KG1 (cell line): Measurements from ENCODE around the gene ODAD3.
A peak's percentile ranks its signal among the peaks of the same experiment; 100 is the strongest.
"Not testable (repeated sequence)": the region's sequence is repeated elsewhere in the genome, so short reads cannot be mapped to it uniquely, and the experiment has no call there.

Experiments
- DNase-seq: peaks from one replicate; lab custom pipeline; 2025; lab: John Stamatoyannopoulos, UW

Gene ODAD3

DNA sequence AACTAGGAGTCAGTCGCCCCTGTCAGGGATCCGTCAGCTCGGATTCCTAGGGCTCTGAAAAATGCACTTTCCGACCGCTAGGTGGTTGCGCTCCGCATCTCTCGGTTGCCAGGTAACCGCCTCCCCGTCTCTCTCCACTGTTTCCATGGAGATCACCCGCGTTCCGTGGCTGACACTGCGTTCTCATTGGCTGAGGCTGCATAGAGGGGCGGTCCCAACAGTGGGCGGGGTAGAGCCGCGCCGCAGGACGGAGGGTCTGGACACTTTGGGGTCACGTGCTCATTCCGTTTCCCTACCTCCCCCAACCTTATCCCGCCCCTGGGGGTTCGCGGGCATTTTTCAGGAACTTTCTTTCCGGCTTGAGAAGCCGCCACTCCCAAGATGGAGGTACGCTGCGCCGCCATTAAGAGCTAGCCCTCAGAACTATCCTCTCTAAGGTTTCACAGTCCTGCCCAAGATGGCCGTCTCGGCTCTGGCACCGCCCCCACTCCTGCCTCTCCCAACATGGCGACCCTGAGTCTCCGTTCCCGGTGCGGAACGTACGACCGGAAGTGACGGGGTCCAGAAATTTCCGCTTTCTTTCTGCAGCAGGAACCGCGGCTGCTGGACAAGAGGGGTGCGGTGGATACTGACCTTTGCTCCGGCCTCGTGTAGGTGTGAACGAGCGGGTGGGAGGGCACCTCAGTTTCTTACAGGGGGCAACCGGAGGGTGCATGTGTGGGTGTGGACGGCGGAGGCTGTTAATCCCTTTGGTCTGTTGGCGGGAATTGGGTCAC lies at the start of gene ODAD3, which contains the start of gene PRKCSH:
TSS of gene ODAD3 (minus strand) at position 65 of the 776 bp plus-strand sequence. CDS start 105 bp downstream, outside the sequence.
TSS of gene PRKCSH (plus strand) at position 579 of the 776 bp plus-strand sequence. CDS start 483 bp downstream, outside the sequence.
- DNase-seq = peak; percentile 97

DNA sequence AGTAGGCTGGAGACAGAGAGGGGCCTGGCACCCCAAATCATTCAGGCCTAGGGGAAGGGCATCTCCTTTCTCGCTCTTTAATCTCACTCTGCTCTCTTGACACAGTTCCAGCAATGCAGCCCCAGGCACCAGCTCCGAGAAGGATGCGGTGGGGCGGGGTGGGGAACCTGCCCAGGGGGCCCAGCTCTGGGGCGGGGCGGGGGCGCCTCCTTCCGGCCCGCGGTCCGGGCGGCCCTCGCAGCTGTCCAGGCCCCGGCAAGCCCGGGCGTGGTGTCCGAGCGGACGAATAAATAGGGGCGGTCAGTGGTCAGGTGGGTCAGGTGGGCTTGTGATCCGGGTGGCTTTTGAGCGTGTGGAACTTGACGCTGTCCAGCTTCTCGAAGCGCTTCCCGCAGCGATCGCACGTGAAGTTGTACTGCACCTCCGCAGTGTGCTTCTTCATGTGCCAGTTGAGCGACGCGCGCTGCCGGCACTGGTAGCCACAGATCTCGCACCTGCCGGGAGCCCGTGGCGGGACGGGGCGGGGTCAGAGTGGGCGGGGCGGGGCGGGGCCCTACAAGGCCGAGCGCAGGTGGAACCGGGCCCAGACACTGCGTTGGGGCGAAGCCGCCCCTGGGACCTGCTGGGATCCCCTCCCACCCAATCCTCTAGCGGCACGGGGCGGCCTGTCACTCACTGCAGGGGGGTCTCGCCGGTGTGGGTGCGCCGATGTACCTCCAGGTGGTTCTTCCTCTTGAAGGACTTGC lies 48.6 kb upstream of the ODAD3 start:
- DNase-seq = no peak

DNA sequence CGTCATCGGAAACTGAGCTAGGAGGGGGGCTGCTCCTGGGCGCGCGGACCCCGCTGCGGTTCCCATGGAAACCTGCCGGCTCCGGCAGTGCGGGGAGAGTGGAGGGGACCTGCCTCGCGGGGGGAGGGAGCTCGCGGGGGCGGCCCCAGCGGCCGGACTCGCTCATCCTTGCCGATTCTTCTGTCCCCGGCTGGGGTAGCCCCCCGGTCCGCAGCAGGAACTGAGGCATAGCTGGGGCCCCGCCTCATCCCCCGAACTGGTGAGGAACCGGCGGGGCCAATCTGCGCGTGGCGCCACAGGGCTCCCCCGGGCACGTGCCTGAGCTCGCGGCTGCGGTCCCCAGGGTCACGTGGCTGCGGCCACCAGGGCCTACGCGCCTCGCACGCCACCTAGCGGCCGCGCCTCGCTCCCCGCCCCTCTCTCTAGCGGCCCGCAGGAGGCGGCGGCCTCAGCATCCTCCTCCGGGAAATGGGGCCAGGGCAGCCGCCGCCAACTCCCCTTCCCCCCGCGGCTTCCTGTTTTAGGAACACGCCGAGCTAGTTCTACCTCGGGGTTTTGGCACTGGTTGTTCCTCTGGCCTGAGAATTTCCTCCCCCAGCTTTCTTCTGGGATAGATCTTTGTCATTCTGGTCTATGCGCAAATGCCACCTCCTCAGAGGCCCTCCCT lies 47.6 kb upstream of the ODAD3 start:
- DNase-seq = peak; percentile 60

DNA sequence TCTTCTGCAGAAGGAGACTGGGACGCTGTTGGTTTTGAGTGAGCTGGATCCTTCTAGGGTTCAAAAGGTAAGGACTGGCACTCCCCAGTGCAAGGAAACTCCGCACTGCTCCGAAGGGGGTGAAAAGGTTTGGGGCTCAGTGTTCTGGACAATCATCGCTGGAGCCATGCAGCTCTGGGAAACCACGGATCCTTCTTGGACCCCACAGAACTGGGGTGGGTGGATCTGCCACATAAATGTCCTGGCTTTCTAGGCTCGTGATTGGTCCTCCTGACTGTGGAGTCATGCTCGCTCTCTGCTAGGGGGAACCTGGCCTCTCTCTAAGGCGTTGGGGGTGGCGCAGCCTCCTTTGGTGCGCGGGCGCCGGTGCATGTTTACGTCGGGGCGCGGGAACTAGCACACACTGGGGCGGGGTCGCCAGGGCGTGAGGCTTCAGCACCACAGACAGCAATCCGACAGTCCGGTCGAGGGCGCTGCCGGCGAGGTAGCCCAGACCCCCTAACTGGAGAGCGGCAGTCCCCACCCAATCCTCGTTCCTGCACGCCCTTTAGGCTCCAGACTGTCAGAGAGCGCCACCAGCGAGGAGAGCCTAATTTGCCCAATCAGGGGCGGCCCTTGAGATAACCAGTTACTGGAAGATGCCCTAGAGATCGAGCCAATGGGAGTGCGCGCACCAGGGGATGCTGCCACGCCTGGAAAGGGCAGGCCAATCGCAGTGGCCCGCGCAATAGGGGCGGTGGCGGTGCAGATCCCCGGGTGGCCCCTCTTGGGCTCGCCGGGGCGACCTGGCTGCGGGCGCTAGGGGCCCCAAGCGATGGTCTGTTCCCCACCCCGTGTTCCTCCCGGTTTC lies 46.8 kb upstream of the ODAD3 start:
- peak; percentile 48 for DNase-seq

DNA sequence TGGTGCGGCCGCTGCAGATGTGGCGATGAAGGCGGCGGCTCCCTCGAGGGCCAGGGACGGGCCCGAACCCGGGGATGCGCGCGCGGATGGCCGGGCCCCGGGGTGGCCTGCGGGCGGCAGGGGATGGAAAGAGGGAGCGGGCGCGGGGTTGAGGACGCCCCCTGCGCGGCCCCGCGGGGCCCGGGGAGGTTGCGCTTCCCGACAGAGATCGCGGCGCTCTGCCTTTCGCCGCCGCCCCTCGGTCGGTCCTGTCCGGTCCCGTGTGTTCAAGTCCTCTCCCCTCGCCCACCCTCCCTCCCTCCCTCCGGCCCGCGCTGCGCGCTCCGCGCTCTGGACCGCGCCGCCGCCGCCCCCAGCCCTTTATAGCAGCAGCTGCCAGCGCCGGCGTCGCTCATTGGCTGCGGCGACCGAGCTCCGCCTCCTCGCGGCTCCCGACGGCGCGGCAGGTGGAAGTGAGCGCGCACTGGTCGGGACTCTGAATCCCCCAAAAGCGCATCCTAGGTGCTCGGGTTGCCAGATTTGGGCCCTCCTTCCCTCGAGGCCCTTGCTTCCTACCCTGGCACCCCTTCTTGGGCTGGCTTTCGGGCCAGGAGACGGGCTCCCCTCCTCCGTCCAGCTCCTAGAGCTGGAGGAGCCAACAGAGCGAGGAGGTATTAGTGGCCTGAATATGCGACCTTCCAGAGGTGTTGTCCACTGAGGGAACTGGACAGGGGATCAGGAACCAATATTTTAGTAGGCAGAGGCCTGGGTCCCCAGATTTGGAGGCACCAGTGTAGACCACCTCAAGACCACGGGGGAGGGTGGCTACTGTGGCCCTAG lies 46.0 kb upstream of the ODAD3 start, which contains the start of gene ELAVL3:
TSS of gene ELAVL3 (minus strand) at position 332 of the 819 bp plus-strand sequence. CDS start 438 bp downstream, outside the sequence.
- DNase-seq = no peak

DNA sequence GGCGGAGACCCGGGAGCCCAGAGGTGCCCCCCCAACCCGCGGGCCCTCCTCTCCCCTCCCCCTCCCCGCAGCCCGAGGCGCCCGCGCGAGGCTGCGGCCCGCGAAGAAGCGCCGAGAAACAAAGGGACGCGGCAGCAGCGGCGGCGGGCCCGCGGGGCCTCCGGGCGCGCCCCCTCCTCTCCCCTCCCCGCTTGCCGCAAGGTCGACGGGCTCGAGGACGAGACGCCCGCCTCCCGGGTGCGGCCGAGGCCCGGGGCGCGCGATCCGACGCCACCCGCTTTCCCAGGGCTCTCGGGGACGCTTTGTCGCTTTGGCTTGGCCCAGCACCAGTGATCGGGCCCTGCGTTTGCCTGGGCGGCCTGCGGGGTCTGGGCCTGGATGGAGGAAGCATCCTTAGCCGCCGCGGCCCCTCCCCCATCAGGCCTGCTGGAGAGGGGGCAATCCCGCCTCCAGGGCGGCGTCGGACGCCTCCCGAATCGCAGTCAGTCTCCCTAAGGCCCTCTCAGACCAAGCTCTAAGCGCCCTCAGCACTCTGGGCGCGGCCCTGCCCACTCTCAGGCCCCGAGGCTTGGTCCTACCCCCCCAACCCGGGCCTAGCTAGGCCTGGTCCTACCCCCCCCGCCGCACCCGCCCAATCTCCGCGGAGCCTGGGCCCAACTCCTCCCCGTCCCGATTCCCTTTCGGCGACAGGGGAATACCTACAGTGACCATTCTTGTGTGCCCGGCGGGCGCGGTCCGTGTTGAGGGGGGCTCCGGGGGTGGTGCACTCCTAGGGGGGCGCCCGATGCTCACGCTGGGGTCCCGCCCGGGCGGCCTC lies 45.2 kb upstream of the ODAD3 start:
- DNase-seq = no peak

DNA sequence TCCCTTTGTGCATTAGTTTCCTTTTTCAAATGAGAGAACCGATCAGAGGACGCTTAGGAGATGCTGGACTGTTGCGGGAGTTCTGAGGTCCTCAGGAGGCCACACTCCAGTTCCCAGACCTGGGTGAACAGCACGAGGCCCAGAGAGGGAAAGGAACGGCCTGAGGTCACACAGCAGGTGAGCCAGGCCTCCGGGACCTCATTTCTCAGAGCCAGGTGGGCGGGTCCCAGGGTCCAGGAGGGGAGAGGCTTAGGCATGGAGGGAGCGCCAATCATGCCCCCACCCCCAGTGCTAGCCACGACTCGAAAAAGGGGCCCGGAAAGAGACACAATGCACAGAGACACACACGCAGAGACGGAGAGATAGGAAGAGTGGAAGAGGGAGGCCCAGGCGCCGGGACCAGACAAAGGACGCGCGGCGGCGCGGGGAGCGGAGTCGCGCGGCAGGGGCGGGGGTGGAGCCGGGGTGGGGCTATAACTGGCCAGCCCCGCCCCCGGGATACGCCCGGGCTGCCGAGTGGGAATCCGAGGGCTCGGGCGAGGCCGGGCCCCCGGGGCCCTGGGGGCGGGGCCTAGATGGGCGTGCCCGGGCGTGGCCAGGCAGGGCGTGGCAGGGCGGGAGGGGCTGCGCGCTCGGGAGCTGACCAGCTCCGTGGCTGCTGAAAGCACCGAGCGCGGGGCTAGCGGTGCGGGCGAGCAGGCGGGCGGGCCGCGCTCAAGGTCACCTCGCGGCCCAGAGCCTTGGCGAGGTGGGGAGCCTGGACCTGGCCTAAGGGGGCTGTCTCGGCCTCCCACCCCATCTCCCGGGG lies 44.4 kb upstream of the ODAD3 start:
- DNase-seq = no peak

DNA sequence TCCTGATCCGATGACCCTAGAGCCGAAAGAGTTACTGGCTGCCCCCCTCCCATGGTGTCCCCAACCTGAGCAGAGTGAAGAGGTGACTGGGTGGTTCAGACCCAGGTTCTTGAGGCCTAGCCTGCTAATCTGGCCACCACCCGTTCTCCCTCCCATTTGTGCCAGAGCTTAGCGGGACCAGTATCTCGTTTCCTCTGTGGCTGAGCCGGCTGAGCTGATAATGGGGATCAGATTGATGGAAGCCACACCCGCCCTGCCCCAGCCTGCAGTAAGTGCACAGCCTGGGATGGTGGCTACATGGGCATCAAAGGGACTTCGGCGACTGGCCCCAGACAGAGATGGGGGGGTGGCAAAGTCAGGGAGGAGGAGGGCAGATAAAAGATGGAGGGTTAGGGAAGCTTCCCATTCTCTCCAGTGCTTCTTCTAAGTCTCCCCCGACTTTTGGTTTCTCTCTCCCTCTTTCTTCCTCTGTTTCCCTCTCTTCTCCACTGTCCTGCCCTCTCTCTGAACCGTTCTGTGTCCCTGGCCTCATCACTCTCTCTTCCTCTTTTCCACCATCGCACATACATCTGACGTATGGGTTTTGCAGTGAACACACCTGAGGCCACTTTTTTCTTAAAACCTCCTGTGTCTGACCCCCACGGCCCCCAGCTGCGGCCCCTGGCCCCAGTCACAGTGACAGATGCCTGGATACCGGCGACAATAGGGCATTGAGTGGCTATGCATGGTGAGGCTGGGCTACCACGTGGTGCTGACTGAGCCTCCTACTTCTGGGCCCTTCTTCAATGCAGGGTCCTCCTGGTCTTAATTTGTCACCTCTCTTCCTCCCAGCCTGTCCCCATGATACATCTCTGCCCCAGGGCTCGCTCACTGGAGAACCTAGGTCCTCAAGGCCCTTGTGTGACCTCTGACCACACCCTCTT lies 43.5 kb upstream of the ODAD3 start:
- no peak for DNase-seq

DNA sequence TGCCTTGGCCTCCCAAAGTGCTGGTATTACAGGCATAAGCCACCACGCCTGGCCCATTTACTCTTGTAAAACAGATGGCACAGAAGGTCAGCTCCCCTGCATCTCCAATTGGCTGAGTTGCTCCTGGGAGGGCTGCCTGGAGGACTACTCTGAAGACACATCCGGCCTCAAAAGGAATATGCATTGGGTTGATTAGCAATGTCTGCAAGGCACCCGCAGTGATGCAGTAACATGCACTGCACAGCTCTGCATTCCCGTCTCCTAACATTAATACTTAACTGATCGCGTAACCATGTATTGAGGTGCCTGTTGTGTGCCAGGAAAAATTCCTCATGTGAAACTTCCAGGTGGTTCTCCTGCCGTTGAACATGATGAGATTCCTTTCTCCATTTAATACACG lies 40.9 kb upstream of the ODAD3 start:
- no peak for DNase-seq

DNA sequence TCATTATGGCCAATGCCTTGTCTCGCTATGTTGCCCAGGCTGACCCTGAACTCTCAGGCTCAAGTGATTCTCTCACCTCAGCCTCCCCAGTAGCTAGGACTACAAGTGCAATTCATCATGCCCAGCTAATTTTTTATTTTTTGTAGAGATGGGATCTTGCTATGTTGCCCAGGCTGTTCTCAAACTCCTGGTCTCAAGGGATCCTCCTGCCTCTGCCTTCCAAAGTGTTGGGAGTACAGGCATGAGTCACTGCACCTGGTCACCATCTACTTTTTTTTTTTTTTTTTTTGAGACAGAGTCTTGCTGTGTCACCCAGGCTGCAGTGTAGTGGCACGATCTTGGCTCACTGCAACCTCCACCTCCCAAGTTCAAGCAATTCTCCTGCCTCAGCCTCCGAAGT lies 40.4 kb upstream of the ODAD3 start:
- not testable (repeated sequence) for DNase-seq

DNA sequence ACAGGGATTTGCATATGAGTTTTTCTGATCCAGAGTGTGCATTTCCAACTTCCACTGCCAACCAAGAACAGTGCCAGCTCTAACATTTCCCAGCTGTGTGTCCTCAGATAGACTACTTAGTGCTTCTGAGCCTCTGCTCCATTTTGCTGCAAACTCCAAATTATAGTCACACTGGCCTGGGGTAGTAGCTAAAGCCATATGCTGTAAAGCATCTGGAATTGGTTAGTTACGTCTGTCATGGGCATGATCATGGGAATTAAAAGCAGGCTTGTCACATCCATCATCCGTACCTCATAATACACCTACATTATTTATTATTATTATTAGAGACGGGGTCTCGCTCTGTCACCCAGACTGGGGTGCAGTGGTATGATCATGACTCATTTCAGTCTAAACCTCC lies 38.8 kb upstream of the ODAD3 start:
- no peak for DNase-seq

DNA sequence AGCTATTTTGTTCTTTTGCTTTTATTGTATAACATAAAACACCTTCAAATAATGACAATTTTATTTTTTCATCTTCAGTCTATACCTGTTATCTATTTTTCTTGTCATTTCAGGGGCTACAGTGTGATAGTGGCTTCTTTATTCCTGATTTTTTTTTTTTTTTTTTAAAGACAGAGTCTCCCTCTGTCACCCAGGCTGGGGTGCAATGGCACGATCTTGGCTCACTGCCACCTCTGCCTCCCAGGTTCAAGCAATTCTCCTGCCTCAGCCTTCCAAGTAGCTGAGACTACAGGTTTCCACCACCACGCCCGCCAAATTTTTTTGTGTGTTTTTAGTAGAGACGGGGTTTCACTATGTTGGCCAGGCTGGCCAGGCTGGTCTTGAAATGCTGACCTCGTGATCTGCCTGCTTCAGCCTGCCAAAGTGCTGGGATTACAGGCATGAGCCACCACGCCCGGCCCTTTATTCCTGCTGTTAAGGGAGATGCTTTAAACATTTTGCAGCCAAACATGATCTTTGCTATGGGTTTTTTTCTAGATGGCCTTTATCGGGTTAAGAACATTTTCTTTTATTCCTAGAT lies 33.4 kb upstream of the ODAD3 start:
- not testable (repeated sequence) for DNase-seq

DNA sequence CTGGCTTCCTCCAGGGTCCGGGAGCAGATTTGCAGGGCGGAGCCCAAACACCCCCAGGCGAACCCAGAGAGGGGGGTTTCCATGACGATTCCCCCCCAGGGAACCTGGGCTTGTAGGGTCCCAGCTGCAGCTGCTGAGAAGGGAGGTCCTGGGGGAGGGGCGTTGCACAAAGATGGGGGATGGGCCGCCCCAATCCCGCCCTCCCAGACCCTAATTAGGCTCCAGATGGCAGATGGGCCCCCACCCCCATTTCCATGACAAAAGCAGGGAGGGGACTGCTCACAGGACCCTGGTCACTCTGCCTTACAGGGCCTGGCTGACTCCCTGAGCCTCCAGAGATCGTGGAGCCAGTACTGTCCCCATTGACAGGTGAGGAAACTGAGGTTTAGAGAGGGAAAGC lies 30.7 kb upstream of the ODAD3 start:
- no peak for DNase-seq

DNA sequence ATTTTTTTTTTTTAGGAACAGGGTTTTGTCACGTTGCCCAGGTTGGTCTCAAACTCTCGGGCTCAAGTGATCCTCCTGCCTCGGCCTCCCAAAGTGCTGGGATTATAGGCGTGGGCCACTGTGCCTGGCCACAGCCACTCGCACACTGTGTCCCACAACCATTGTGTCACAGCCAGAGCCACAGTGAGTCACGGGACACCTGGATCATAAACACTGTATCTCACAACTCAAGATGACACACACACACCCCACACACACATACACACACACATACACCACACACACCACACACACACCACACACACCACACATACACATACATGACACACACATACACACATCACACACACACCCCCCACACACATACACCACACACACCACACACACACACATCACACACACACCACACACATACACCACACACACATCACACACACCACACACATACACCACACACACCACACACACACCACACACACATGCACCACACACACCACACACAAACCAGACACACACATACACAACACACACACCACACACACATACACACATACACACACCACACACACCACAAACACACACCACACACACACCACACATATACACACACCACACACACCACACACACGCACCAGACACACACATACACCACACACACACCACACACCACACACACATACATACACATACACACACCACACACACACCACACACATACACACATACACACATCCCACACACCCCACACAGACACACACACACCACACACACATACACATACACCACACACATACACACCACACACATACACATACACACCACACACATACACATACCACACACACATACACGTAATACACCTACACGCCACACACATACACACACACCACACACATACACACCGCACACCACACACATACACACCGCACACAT lies 29.7 kb upstream of the ODAD3 start:
- DNase-seq = no peak

DNA sequence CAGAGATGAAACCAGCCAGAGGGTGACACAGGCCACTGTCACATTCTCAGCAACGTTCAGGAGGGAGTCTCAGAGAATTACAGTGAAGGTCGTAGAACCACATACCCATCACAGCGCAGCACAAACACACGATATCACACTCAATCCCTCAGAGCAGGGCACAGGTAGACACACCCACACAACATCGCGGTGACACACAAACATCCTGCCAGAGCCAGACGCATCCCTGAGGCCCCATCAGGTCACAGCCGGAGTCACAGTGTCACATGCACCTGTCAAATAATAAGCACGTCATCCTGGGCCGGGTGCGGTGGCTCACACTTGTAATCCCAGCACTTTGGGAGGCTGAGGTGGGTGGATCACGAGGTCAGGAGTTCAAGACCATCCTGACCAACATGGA lies 28.5 kb upstream of the ODAD3 start:
- DNase-seq = no peak

DNA sequence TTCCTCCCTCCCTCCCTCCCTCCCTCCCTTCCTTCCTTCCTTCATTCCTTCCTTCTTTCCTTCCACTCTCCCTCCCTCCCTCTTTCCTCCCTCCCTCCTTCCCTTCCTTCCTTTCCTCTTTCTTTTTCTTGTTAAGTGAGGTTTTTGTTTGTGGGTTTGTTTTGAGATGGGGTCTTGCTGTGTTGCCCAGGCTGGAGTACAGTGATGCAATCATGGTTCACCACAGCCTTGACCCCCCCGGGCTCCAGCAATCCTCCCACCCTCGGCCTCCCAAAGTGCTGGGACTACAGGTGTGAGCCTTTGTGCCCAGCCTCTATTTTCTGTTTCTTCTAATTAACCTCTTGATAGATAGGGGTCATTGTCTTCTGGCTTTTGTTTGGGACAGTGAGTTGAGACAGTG lies 26.5 kb upstream of the ODAD3 start:
- DNase-seq = no peak
